Hepatocyte (in vitro differentiated cells): Measurements from ENCODE around the gene PERM1.

Experiments used
- CTCF ChIP-seq: fragments of 200-600 bp; sonication (generic); IDR thresholded peaks from 2 replicates; pipeline ENCODE4 v1.5.1; 2016; ENCODE audit warnings: antibody characterized with exemption, mild to moderate bottlenecking; ENCODE audit not compliant: poor library complexity
- EZH2phosphoT487 ChIP-seq: fragments of 200-600 bp; sonication (generic); IDR thresholded peaks from one replicate; pipeline ENCODE4 v1.6.1; 2018; ENCODE audit warnings: antibody characterized with exemption, mild to moderate bottlenecking, low read depth, moderate library complexity; ENCODE audit not compliant: unreplicated experiment, severe bottlenecking

GRCh38 chr1:939511-940106, 42.3 kb downstream of the PERM1 start:
- TF ChIP-seq EZH2phosphoT487 (no peak), CTCF (no peak)
